Bronchial epithelial cell (primary cell): ENCODE measurements around the gene RFESD. TPM values are rescaled to one million over a fixed set of nuclear protein-coding genes. Genes with fewer than 3 reads are reported as not detected.

Experiments used
- DNase-seq: peaks from one replicate; pipeline ENCODE4 v3.0.0-alpha.2; 2010; ENCODE audit warnings: low read depth
- FAIRE-seq: peaks from 2 replicates; lab custom pipeline; 2011; peaks lifted over from hg19 to GRCh38; lab: Jason Lieb, UNC
- H3K27me3 ChIP-seq: 2 replicates; pipeline ENCODE4 v1.5.1; 2011; ENCODE audit warnings: low read length; ENCODE audit not compliant: control insufficient read depth, insufficient read depth
- H3K36me3 ChIP-seq: 2 replicates; pipeline ENCODE4 v1.5.1; 2011; ENCODE audit warnings: low read length; ENCODE audit not compliant: control insufficient read depth, insufficient read depth
- H3K4me3 ChIP-seq: 2 replicates; pipeline ENCODE4 v1.5.1; 2011; ENCODE audit warnings: mild to moderate bottlenecking, low read depth, low read length, control low read depth
- CTCF ChIP-seq: IDR thresholded peaks from 2 replicates; pipeline ENCODE4 v1.5.1; 2011; ENCODE audit warnings: mild to moderate bottlenecking, moderate library complexity, low read length, control low read depth, inconsistent platforms; ENCODE audit not compliant: insufficient read depth, severe bottlenecking
- total RNA-seq: library from RNA; depleted of rRNA; stranded (reverse); fragments of >200 nt; gene quantifications from 2 replicates; pipeline ENCODE4 v1.2.1, GENCODE V29; 2014

The RFESD gene
- total RNA-seq, 1 donor from 2014 or later: 1.6 TPM

GRCh38 chr5:95682891-95683290 lies 36.3 kb downstream of the RFESD start, which contains the start of gene SPATA9:
Gene SPATA9 (minus strand): TSS chr5:95682991. CDS start chr5:95682854, 137 bp downstream.
- H3K4me3 ChIP-seq: no peak within 1 kb of the TSS
- DNase-seq: no peak
- H3K36me3 ChIP-seq: no peaks in the 10 kb centered on the region
- FAIRE-seq: no peak
- no peak for TF ChIP-seq CTCF
- H3K27me3 ChIP-seq: no peaks in the 10 kb centered on the region

GRCh38 chr5:95684361-95684760 lies 37.8 kb downstream of the RFESD start:
- Histone ChIP-seq H3K27me3 (no peaks in the 10 kb centered on the region), H3K36me3 (no peaks in the 10 kb centered on the region), H3K4me3 (no peak overlapping the region)
- TF ChIP-seq CTCF: no peak
- no peak for FAIRE-seq
- DNase-seq: no peak

- no peak for TF ChIP-seq CTCF
- Histone ChIP-seq H3K4me3 (no peak overlapping the region), H3K27me3 (no peaks in the 10 kb centered on the region), H3K36me3 (no peaks in the 10 kb centered on the region)
- FAIRE-seq: no peak
- DNase-seq: no peak
These were observed 40.1 kb downstream of the RFESD start for GRCh38 chr5:95686651-95687050.

GRCh38 chr5:95689680-95690079 lies 43.1 kb downstream of the RFESD start:
- Histone ChIP-seq H3K4me3 (no peak overlapping the region), H3K36me3 (no peaks in the 10 kb centered on the region), H3K27me3 (no peaks in the 10 kb centered on the region)
- TF ChIP-seq CTCF: no peak
- FAIRE-seq (no peak), DNase-seq (no peak)

- no peak for FAIRE-seq
- no peaks in the 10 kb centered on the region for H3K36me3 ChIP-seq
- no peak for TF ChIP-seq CTCF
- DNase-seq: no peak
- H3K27me3 ChIP-seq: no peaks in the 10 kb centered on the region
- no peak overlapping the region for H3K4me3 ChIP-seq
These were observed 43.8 kb downstream of the RFESD start for GRCh38 chr5:95690333-95690732.
